Mesothelial cell of epicardium (in vitro differentiated cells): ENCODE measurements around the gene SPIRE1. TPM values are rescaled to one million over a fixed set of nuclear protein-coding genes. Genes with fewer than 3 reads are reported as not detected.
A peak's percentile ranks its signal among the peaks of the same experiment; 100 is the strongest.

ENCODE experiments used
- DNase-seq, 2 experiments: peaks; one replicate each; pipeline ENCODE4 v3.0.0; 2021; ENCODE audit warnings: low spot score in 2 of 2; ENCODE audit not compliant: unreplicated experiment in 2 of 2
- H3K27ac Mint-ChIP-seq: 2 replicates; pipeline ENCODE4 v1.8.0; 2021; ENCODE audit warnings: mixed read lengths
- H3K27me3 Mint-ChIP-seq: 2 replicates; pipeline ENCODE4 v1.8.0; 2021; ENCODE audit warnings: low read depth, mixed read lengths
- H3K36me3 Mint-ChIP-seq: 2 replicates; pipeline ENCODE4 v1.8.0; 2021; ENCODE audit warnings: mixed read lengths
- H3K4me1 Mint-ChIP-seq: 2 replicates; pipeline ENCODE4 v1.8.0; 2021; ENCODE audit warnings: mixed read lengths
- H3K4me3 Mint-ChIP-seq: 2 replicates; pipeline ENCODE4 v1.8.0; 2021; ENCODE audit warnings: mild to moderate bottlenecking, moderate library complexity, mixed read lengths
- H3K9me3 Mint-ChIP-seq: 2 replicates; pipeline ENCODE4 v1.8.0; 2021; ENCODE audit warnings: mixed read lengths
- CTCF ChIP-seq: fragments of 200-600 bp; sonication (generic); IDR thresholded peaks from one replicate; pipeline ENCODE4 v1.5.0; 2021; ENCODE audit warnings: antibody characterized with exemption; ENCODE audit not compliant: unreplicated experiment
- total RNA-seq: library from RNA; stranded (reverse); gene quantifications from 3 replicates; pipeline ENCODE4 v1.2.1, GENCODE V29; 2021

Gene SPIRE1
- total RNA-seq, 1 donor from 2014 or later: 24.2 TPM

- no peak for TF ChIP-seq CTCF
- Mint-ChIP-seq H3K4me3 (no peak overlapping the region), H3K27ac (no peak overlapping the region), H3K27me3 (no peaks in the 10 kb centered on the region), H3K36me3 (peaks cover 4% of the 10 kb centered on the region), H3K9me3 (no peaks in the 10 kb centered on the region), H3K4me1 (peaks cover 7% of the 10 kb centered on the region)
- no peak for DNase-seq
Observed at GRCh38 chr18:12422936-12423335, 235.0 kb downstream of the SPIRE1 start.

GRCh38 chr18:12421732-12422131 lies 236.2 kb downstream of the SPIRE1 start:
- Mint-ChIP-seq H3K9me3 (no peaks in the 10 kb centered on the region), H3K4me3 (no peak overlapping the region), H3K36me3 (no peaks in the 10 kb centered on the region), H3K4me1 (peaks cover 10% of the 10 kb centered on the region), H3K27ac (no peak overlapping the region), H3K27me3 (no peaks in the 10 kb centered on the region)
- TF ChIP-seq CTCF: no peak
- DNase-seq: no peak

GRCh38 chr18:12420821-12421421 lies 237.0 kb downstream of the SPIRE1 start:
- Mint-ChIP-seq H3K36me3 (no peaks in the 10 kb centered on the region), H3K4me1 (peaks cover 12% of the 10 kb centered on the region), H3K9me3 (no peaks in the 10 kb centered on the region), H3K4me3 (peak overlapping the region; percentile 78), H3K27ac (peak overlapping the region; percentile 91), H3K27me3 (no peaks in the 10 kb centered on the region)
- no peak for TF ChIP-seq CTCF
- peak in 1 of 2 experiments; percentile 47 for DNase-seq

- H3K27me3 Mint-ChIP-seq: no peaks in the 10 kb centered on the region
- H3K36me3 Mint-ChIP-seq: no peaks in the 10 kb centered on the region
- H3K27ac Mint-ChIP-seq: peak overlapping the region; percentile 62
- peaks cover 16% of the 10 kb centered on the region for H3K4me1 Mint-ChIP-seq
- H3K9me3 Mint-ChIP-seq: no peaks in the 10 kb centered on the region
- H3K4me3 Mint-ChIP-seq: no peak overlapping the region
- no peak for TF ChIP-seq CTCF
- no peak for DNase-seq
Observed at GRCh38 chr18:12417687-12418086, 240.2 kb downstream of the SPIRE1 start.

GRCh38 chr18:12416098-12416729 lies 241.7 kb downstream of the SPIRE1 start:
- H3K27ac Mint-ChIP-seq: no peak overlapping the region

More at GRCh38 chr18:12416098-12416729, 241.7 kb downstream of the SPIRE1 start:
- Mint-ChIP-seq H3K36me3 (peaks cover 2% of the 10 kb centered on the region), H3K4me3 (no peak overlapping the region), H3K4me1 (peaks cover 14% of the 10 kb centered on the region), H3K27me3 (no peaks in the 10 kb centered on the region), H3K9me3 (no peaks in the 10 kb centered on the region)
- TF ChIP-seq CTCF: no peak
- no peak for DNase-seq
